Endothelial cell of umbilical vein (primary cell): ENCODE measurements around the gene RIC1. TPM values are rescaled to one million over a fixed set of nuclear protein-coding genes. Genes with fewer than 3 reads are reported as not detected.

Source experiments
- BruUV-seq: library from RNA; stranded (reverse); fragments of 400-500 nt; replicated peaks from 2 replicates; lab custom pipeline; 2021; lab: Mats Ljungman, UMichigan
- CTCF ChIA-PET: fragments of 300-600, 350-600 bp; sonication (Branson Sonifier 250); formaldehyde crosslinking; loops from one replicate; lab custom pipeline; 2021; ENCODE audit warnings: antibody characterized with exemption, inconsistent platforms; lab: Charles Lee
- POLR2A ChIA-PET: fragments of 300-600, 350-600 bp; sonication (Branson Sonifier 250); formaldehyde crosslinking; loops from one replicate; lab custom pipeline; 2021; ENCODE audit warnings: antibody characterized with exemption, inconsistent platforms; lab: Charles Lee
- DNase-seq: peaks from one replicate; pipeline ENCODE4 v3.0.0-alpha.2; 2011; ENCODE audit warnings: low read depth, low spot score
- FAIRE-seq: peaks from 2 replicates; lab custom pipeline; 2011; peaks lifted over from hg19 to GRCh38; lab: Jason Lieb, UNC
- H2AFZ ChIP-seq: 2 replicates; pipeline ENCODE4 v1.6.0; 2012; ENCODE audit warnings: low read depth, low read length, control low read depth, inconsistent platforms
- H3K27ac ChIP-seq: 2 replicates; pipeline ENCODE4 v1.5.1; 2011; ENCODE audit warnings: low read depth, mild to moderate bottlenecking, control low read depth, low read length, moderate library complexity; ENCODE audit not compliant: insufficient read depth
- H3K27me3 ChIP-seq, 2 experiments: 2 replicates each; pipeline versions ENCODE4 v1.6.0 to v1.6.1; 2011; ENCODE audit warnings: low read length in 2 of 2, mixed read lengths in 1 of 2; ENCODE audit not compliant: control insufficient read depth in 2 of 2, insufficient read depth in 2 of 2
- H3K36me3 ChIP-seq, 2 experiments: 2 replicates in 1 of 2; 3 replicates in 1 of 2; pipeline ENCODE4 v1.5.1; 2011; ENCODE audit warnings: low read length in 2 of 2, mild to moderate bottlenecking in 1 of 2, moderate library complexity in 1 of 2; ENCODE audit not compliant: control insufficient read depth in 2 of 2, insufficient read depth in 2 of 2; ENCODE audit errors: extremely low read depth in 1 of 2
- H3K4me1 ChIP-seq: 3 replicates; pipeline ENCODE4 v1.5.1; 2011; ENCODE audit warnings: mild to moderate bottlenecking, low read length; ENCODE audit not compliant: control insufficient read depth, insufficient read depth; ENCODE audit errors: extremely low read depth
- H3K4me2 ChIP-seq: 2 replicates; pipeline ENCODE4 v1.6.1; 2011; ENCODE audit warnings: low read length, control low read depth, mixed read lengths; ENCODE audit not compliant: insufficient read depth
- H3K4me3 ChIP-seq, 3 experiments: fragments of 200-600 bp in 1 of 3; sonication (generic), shearing (Covaris generic) in 1 of 3; replicated peaks in 1 of 3; 2 replicates each; pipeline ENCODE4 v1.5.1; 2011 to 2016; ENCODE audit warnings: control low read depth in 3 of 3, low read length in 3 of 3, mild to moderate bottlenecking in 2 of 3, inconsistent platforms in 1 of 3, low read depth in 1 of 3, moderate library complexity in 1 of 3; ENCODE audit not compliant: insufficient read depth in 1 of 3
- H3K79me2 ChIP-seq: 2 replicates; pipeline ENCODE4 v1.6.0; 2012; ENCODE audit warnings: low read length, inconsistent platforms; ENCODE audit not compliant: control insufficient read depth, insufficient read depth
- H3K9ac ChIP-seq: replicated peaks from 2 replicates; pipeline ENCODE3; 2011; ENCODE audit warnings: low read length, control low read depth; ENCODE audit not compliant: insufficient read depth; ENCODE audit errors: extremely low read depth
- H3K9me1 ChIP-seq: replicated peaks from 3 replicates; pipeline ENCODE4 v1.6.0; 2011; ENCODE audit warnings: mild to moderate bottlenecking, low read length; ENCODE audit not compliant: control insufficient read depth, insufficient read depth; ENCODE audit errors: extremely low read depth
- H3K9me3 ChIP-seq: replicated peaks from 2 replicates; pipeline ENCODE4 v1.5.1; 2012; ENCODE audit warnings: low read length, inconsistent platforms; ENCODE audit not compliant: control insufficient read depth, insufficient read depth
- H4K20me1 ChIP-seq: replicated peaks from 2 replicates; pipeline ENCODE3; 2011; ENCODE audit warnings: mild to moderate bottlenecking, low read length; ENCODE audit not compliant: control insufficient read depth, insufficient read depth; ENCODE audit errors: extremely low read depth
- CTCF ChIP-seq, 2 donors: IDR thresholded peaks; 1 replicate in 1 of 2; 2 replicates in 1 of 2; pipeline ENCODE4 v1.5.1; 2011; ENCODE audit warnings: low read length in 2 of 2, mild to moderate bottlenecking in 2 of 2, moderate library complexity in 2 of 2, control low read depth in 1 of 2, inconsistent platforms in 1 of 2, low read depth in 1 of 2; ENCODE audit not compliant: insufficient read depth in 1 of 2; ENCODE audit errors: extremely low read depth in 1 of 2
- EZH2 ChIP-seq: IDR thresholded peaks from 2 replicates; pipeline ENCODE4 v1.6.1; 2012; ENCODE audit warnings: borderline replicate concordance, low read depth, mild to moderate bottlenecking, moderate library complexity, low read length, inconsistent platforms; ENCODE audit not compliant: severe bottlenecking
- FOS ChIP-seq: IDR thresholded peaks from 2 replicates; pipeline ENCODE4 v1.6.1; 2011; ENCODE audit warnings: mild to moderate bottlenecking, low read length, moderate library complexity, borderline replicate concordance; ENCODE audit not compliant: insufficient read depth
- GATA2 ChIP-seq: IDR thresholded peaks from 2 replicates; pipeline ENCODE4 v1.7.0; 2011; ENCODE audit warnings: low read depth, mild to moderate bottlenecking, moderate library complexity, mixed read lengths, low read length; ENCODE audit not compliant: insufficient read length, insufficient read depth
- JUN ChIP-seq: IDR thresholded peaks from 2 replicates; pipeline ENCODE4 v1.6.1; 2011; ENCODE audit warnings: borderline replicate concordance, low read depth; ENCODE audit not compliant: insufficient read length, insufficient read depth
- MYC ChIP-seq: IDR thresholded peaks from one replicate; pipeline ENCODE4 v1.6.1; 2011; ENCODE audit warnings: mild to moderate bottlenecking, low read depth, low read length
- POLR2A ChIP-seq: IDR thresholded peaks from 2 replicates; pipeline ENCODE4 v1.6.1; 2012; ENCODE audit warnings: low read depth, mild to moderate bottlenecking, control low read depth, low read length
- POLR2AphosphoS5 ChIP-seq: IDR thresholded peaks from 2 replicates; pipeline ENCODE4 v1.6.1; 2012; ENCODE audit warnings: low read depth, mild to moderate bottlenecking, control low read depth, low read length, moderate library complexity; ENCODE audit not compliant: insufficient read depth
- dilution Hi-C: fragments of 300-500 bp; cut with MboI; formaldehyde crosslinking; loops from one replicate; pipeline ENCODE4 v1.15.0; 2019; ENCODE audit warnings: low sequenced_read_pairs; ENCODE audit not compliant: extremely low pct_ligation_motif_present
- intact Hi-C: fragments of 100-400 bp; cut with micrococcal nuclease; formaldehyde crosslinking; loops from one replicate; pipeline ENCODE4 v1.10.0; 2022
- polyA plus RNA-seq, 4 experiments: library from polyadenylated mRNA; depleted of rRNA in 3 of 4; stranded (reverse) in 3 of 4; unstranded in 1 of 4; fragments of >200 nt; gene quantifications; 2 replicates each; pipeline versions ENCODE4 v1.2.1 to v1.2.3, GENCODE V29; 2011 to 2012; ENCODE audit warnings: missing spikeins in 1 of 4
- total RNA-seq: library from RNA; stranded (reverse); gene quantifications from 2 replicates; pipeline ENCODE4 v1.2.3, GENCODE V29; 2021
- TF ChIP-seq, protein P1 (sequence below): IDR thresholded peaks from 2 replicates; pipeline ENCODE4 v1.6.1; 2011; ENCODE audit not compliant: insufficient read depth, insufficient read length

The RIC1 gene
- total and polyA plus RNA-seq, 2 donors (not counting 3 experiments of a cell fraction or from before 2014, with no cell fraction given): 14.0 to 23.5 TPM

DNA sequence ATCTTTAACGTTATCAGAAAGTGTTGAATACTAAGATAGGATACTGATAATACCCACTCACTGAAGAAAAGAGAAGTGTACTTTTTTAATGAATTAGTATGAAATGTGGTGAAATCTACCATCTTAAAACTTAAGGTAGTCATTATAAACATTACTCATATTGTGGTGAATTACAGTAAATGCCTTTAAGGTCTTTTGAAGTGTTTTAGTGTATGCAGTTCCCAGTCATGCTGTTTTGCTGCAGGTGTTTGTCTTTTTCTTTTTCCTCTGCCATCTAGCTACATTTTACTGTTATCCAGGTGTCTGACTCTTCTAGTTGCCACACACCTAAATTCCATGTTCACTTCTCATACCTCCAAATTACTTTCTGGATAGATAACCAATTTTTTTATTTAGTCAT, 131.4 kb downstream of the RIC1 start:
- BruUV-seq: no TSS peak
- no peak overlapping the region for H3K27ac ChIP-seq
- POLR2A ChIA-PET: no interaction called here
- no peaks in the 10 kb centered on the region for H3K9me3 ChIP-seq
- DNase-seq (no peak), FAIRE-seq (no peak)
- no peaks in the 10 kb centered on the region for H3K9me1 ChIP-seq
- intact Hi-C loops: no loop called here
- CTCF ChIA-PET: interaction anchor here (1.9 kb wide), 1 partner anchor 14 kb away, joined by 4 read pairs; no protein-coding TSS in a partner anchor
- H3K27me3 ChIP-seq: no peaks in the 10 kb centered on the region
- TF ChIP-seq, protein P1, sequence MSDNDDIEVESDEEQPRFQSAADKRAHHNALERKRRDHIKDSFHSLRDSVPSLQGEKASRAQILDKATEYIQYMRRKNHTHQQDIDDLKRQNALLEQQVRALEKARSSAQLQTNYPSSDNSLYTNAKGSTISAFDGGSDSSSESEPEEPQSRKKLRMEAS: no peak
- TF ChIP-seq JUN (no peak), FOS (no peak), POLR2AphosphoS5 (no peak)
- no peaks in the 10 kb centered on the region for H4K20me1 ChIP-seq
- H3K4me3 ChIP-seq: no peak overlapping the region
- dilution Hi-C loops: no loop called here
- no peaks in the 10 kb centered on the region for H3K4me1 ChIP-seq
- H3K4me2 ChIP-seq: no peak overlapping the region
- no peaks in the 10 kb centered on the region for H3K79me2 ChIP-seq
- no peak overlapping the region for H2AFZ ChIP-seq
- peaks cover 12 to 13% of the 10 kb centered on the region in 2 experiments for H3K36me3 ChIP-seq
- no peak overlapping the region for H3K9ac ChIP-seq

DNA sequence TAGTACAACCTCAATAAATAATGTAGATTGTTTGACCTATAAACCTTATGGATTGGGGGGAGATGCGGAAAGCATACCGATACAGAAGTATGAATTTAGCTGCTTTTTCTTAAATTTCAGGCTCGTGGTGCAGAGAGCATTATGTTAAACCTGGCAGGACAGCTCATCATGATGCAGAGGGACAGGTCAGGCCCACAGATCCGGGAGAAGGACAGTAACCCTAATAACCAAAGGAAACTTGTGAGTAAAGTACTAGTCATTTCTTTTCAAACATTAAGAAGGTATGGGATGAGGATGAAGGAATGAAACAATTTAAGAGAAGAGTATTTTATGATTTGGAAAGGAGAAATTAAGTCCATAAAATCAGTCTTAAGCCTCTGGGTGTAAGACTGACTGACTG, 133.5 kb downstream of the RIC1 start:
- FAIRE-seq (no peak), DNase-seq (no peak)
- Histone ChIP-seq H3K9ac (no peak overlapping the region), H3K27ac (no peak overlapping the region), H3K4me2 (no peak overlapping the region), H3K79me2 (no peaks in the 10 kb centered on the region), H3K27me3 (no peaks in the 10 kb centered on the region), H4K20me1 (no peaks in the 10 kb centered on the region), H3K4me1 (no peaks in the 10 kb centered on the region), H3K9me1 (no peaks in the 10 kb centered on the region), H3K4me3 (no peak overlapping the region), H3K9me3 (no peaks in the 10 kb centered on the region), H3K36me3 (peaks cover 7 to 16% of the 10 kb centered on the region in 2 experiments), H2AFZ (no peak overlapping the region)
- CTCF ChIA-PET: interaction anchor here (1.5 to 2.3 kb wide), 2 partner anchors 8 to 11 kb away, joined by 3 to 10 read pairs; no protein-coding TSS in a partner anchor
- TF ChIP-seq POLR2A (no peak), GATA2 (no peak), CTCF (IDR thresholded peaks at IDR 0.05; ENCODE audit: extremely low read depth in 1 of 2, insufficient read depth in 1 of 2, low read depth in 1 of 2, low read length in 2 of 2) (no peak), POLR2AphosphoS5 (no peak), EZH2 (no peak), JUN (no peak), FOS (no peak), MYC (no peak)
- TF ChIP-seq, protein P1: no peak
- intact Hi-C loops (no loop called here), dilution Hi-C loops (no loop called here)
- POLR2A ChIA-PET: no interaction called here
- BruUV-seq: no TSS peak
